Measurements from ENCODE around the gene ELK3.

Gene ELK3

DNA sequence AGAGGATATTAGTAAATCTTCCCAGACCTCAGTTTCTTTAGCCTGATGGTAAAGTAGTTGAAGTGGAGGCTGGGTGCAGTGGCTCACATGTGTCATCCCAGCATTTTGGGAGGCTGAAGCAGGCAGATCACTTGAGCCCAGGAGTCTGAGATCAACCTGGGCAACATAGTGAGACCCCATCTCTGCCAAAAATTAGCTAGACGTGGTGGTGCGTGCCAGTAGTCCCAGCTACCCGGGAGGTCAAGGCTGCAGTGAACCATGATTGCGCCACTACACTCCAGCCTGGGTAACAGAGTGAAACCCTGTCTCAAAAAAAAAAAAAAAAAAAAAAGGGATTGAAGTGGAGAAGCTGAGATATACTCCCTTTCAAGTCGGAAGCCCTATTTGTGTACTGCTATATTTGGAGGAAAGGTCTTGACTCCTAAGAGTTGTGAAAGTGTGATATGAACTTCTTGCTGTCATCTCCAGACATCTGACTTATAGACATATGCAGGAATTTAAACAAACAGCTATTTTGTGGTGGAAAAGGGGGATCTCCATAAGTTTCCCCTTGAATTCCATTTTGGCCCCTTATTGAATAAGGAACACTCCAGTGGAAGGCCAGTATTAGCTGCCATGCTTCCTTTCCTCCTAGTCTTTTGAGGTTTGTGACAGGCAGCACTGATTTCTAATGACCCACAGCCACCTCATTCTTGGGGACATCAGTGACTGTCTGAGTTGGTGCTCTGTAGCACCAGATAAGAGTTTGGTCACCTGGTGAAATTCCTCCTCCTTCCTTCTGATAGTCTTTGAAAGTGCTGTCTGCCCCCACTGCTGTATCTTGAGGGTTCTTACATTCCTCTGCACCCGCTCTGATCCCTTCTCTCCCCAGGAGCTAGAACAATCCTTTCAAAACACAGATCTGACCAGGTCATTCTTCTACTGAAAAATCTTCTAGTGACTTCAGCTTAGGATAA, 7.4 kb downstream of the ELK3 start:
- Histone ChIP-seq H3K36me3 (ENCODE audit: control insufficient read depth in 2 of 2, insufficient read depth in 1 of 2, low read length in 2 of 2) (no peaks in the 10 kb centered on the region; a peak in 1 of 3 replicates), H3K9me3 (ENCODE audit: control insufficient read depth, insufficient read depth, low read depth, low read length) (no peaks in the 10 kb centered on the region), H3K4me3 (ENCODE audit: low read depth, low read length) (no peak overlapping the region), H3K4me1 (ENCODE audit: control insufficient read depth, insufficient read depth, low read length) (no peaks in the 10 kb centered on the region), H3K27ac (ENCODE audit: extremely low read depth, low read depth, low read length) (no peak overlapping the region)
- POLR2A ChIA-PET: interaction anchor here (0.7 kb wide), 1 partner anchor 329 kb away, joined by 7 read pairs; no protein-coding TSS in a partner anchor
- TF ChIP-seq, protein P1, sequence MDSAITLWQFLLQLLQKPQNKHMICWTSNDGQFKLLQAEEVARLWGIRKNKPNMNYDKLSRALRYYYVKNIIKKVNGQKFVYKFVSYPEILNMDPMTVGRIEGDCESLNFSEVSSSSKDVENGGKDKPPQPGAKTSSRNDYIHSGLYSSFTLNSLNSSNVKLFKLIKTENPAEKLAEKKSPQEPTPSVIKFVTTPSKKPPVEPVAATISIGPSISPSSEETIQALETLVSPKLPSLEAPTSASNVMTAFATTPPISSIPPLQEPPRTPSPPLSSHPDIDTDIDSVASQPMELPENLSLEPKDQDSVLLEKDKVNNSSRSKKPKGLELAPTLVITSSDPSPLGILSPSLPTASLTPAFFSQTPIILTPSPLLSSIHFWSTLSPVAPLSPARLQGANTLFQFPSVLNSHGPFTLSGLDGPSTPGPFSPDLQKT (IDR thresholded peaks at IDR 0.05; ENCODE audit: borderline replicate concordance, low read depth, low read length): no peak
- TF ChIP-seq KLF1 (tag by site-specific recombination; IDR thresholded peaks at IDR 0.05): no peak
- TF ChIP-seq, protein P2, sequence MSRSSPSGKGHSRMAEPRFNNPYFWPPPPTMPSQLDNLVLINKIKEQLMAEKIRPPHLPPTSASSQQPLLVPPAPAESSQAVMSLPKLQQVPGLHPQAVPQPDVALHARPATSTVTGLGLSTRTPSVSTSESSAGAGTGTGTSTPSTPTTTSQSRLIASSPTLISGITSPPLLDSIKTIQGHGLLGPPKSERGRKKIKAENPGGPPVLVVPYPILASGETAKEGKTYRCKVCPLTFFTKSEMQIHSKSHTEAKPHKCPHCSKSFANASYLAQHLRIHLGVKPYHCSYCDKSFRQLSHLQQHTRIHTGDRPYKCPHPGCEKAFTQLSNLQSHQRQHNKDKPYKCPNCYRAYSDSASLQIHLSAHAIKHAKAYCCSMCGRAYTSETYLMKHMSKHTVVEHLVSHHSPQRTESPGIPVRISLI (tag by site-specific recombination; IDR thresholded peaks at IDR 0.05): no peak
- TF ChIP-seq ZNF398 (tag by site-specific recombination; IDR thresholded peaks at IDR 0.05): no peak
- TF ChIP-seq ZNF548 (tag by site-specific recombination; IDR thresholded peaks at IDR 0.05): no peak
- TF ChIP-seq ZBTB20 (tag by site-specific recombination; IDR thresholded peaks at IDR 0.05): no peak
- no peak for TF ChIP-seq ZNF747 (tag by site-specific recombination; IDR thresholded peaks at IDR 0.05)
- TF ChIP-seq ZNF843 (tag by site-specific recombination; IDR thresholded peaks at IDR 0.05): no peak
- no peak for TF ChIP-seq GLI2 (tag by site-specific recombination; IDR thresholded peaks at IDR 0.05; ENCODE audit: borderline replicate concordance, low read depth)
- TF ChIP-seq, protein P3, sequence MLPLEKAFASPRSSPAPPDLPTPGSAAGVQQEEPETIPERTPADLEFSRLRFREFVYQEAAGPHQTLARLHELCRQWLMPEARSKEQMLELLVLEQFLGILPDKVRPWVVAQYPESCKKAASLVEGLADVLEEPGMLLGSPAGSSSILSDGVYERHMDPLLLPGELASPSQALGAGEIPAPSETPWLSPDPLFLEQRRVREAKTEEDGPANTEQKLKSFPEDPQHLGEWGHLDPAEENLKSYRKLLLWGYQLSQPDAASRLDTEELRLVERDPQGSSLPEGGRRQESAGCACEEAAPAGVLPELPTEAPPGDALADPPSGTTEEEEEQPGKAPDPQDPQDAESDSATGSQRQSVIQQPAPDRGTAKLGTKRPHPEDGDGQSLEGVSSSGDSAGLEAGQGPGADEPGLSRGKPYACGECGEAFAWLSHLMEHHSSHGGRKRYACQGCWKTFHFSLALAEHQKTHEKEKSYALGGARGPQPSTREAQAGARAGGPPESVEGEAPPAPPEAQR (tag by site-specific recombination; IDR thresholded peaks at IDR 0.05): no peak
- TF ChIP-seq ZFP3 (tag by site-specific recombination; IDR thresholded peaks at IDR 0.05; ENCODE audit: low read depth): no peak
- TF ChIP-seq ZNF629 (tag by site-specific recombination; IDR thresholded peaks at IDR 0.05): no peak
- TF ChIP-seq ZNF530 (tag by site-specific recombination; IDR thresholded peaks at IDR 0.05; ENCODE audit: low read depth): no peak
- CTCF ChIA-PET: interaction anchor here (0.6 to 3.4 kb wide), 5 partner anchors 14 to 315 kb away, joined by 3 to 10 read pairs (median 4); no protein-coding TSS in a partner anchor

DNA sequence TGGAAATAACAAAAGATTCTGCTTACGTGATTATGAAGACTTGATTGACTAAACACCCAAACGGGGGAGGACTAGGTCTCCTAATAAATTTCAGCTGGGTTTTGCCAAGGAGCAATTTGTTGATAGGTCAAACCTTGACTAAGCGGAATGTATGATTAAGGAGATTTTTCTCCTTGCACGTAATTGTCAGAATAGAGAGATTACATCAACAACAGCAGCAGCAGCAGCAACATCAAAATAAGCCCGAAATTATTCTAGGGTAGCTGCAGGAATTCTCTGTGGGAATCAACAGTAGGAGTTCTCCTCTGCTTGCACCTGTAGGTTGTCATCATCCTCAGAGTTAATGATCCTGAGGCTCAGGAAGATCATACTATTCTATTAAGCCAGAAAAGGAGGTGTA, 10.2 kb downstream of the ELK3 start:
- H3K36me3 ChIP-seq (ENCODE audit: control insufficient read depth in 2 of 2, insufficient read depth in 1 of 2, low read length in 2 of 2): no peaks in the 10 kb centered on the region; a peak in 1 of 3 replicates
- TF ChIP-seq ZNF514 (tag by site-specific recombination; IDR thresholded peaks at IDR 0.05): no peak
- no peak for TF ChIP-seq ZNF274 (IDR thresholded peaks at IDR 0.05; ENCODE audit: low read length)
- peak; percentile 58; the same call in 1 of the 2 replicates for TF ChIP-seq ZNF274 (tag by site-specific recombination; IDR thresholded peaks at IDR 0.05; ENCODE audit: borderline replicate concordance)
- no peak for TF ChIP-seq ZFP37 (tag by site-specific recombination; IDR thresholded peaks at IDR 0.05)
- TF ChIP-seq YY1 (tag by site-specific recombination; IDR thresholded peaks at IDR 0.05): no peak
- TF ChIP-seq, protein P4, sequence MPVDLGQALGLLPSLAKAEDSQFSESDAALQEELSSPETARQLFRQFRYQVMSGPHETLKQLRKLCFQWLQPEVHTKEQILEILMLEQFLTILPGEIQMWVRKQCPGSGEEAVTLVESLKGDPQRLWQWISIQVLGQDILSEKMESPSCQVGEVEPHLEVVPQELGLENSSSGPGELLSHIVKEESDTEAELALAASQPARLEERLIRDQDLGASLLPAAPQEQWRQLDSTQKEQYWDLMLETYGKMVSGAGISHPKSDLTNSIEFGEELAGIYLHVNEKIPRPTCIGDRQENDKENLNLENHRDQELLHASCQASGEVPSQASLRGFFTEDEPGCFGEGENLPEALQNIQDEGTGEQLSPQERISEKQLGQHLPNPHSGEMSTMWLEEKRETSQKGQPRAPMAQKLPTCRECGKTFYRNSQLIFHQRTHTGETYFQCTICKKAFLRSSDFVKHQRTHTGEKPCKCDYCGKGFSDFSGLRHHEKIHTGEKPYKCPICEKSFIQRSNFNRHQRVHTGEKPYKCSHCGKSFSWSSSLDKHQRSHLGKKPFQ (tag by site-specific recombination; IDR thresholded peaks at IDR 0.05): no peak
- peak; percentile 63 for TF ChIP-seq SETDB1 (IDR thresholded peaks at IDR 0.05; ENCODE audit: insufficient read length, low read length)
- no peaks in the 10 kb centered on the region for H3K4me1 ChIP-seq (ENCODE audit: control insufficient read depth, insufficient read depth, low read length)
- CTCF ChIA-PET: interaction anchor here (1.0 to 1.7 kb wide), 2 partner anchors 11 to 143 kb away, joined by 3 to 5 read pairs; no protein-coding TSS in a partner anchor
- no peaks in the 10 kb centered on the region for H3K9me3 ChIP-seq (ENCODE audit: control insufficient read depth, insufficient read depth, low read depth, low read length)
- H3K4me3 ChIP-seq (ENCODE audit: low read depth, low read length): no peak overlapping the region
- POLR2A ChIA-PET: no interaction called here
- H3K27ac ChIP-seq (ENCODE audit: extremely low read depth, low read depth, low read length): no peak overlapping the region

All from HEK293 (cell line).